Body of pancreas (tissue), 4 donors: ENCODE results near the gene CMSS1. TPM values are rescaled to one million over a fixed set of nuclear protein-coding genes. Genes with fewer than 3 reads are reported as not detected.
"Not testable (repeated sequence)": the region's sequence is repeated elsewhere in the genome, so short reads cannot be mapped to it uniquely, and the experiment has no call there.

Experiments used
- ATAC-seq: fragments of 150-250 bp; one replicate; pipeline ENCODE4 v1.9.1; 2016
- DNase-seq, 4 donors: peaks; one replicate each; pipeline ENCODE4 v3.0.0-alpha.2; 2019
- H3K27ac ChIP-seq, 4 donors: fragments of 200-600 bp; sonication (generic); 1 replicate in 3 of 4; 2 replicates in 1 of 4; pipeline versions ENCODE4 v1.5.1 to v1.6.1; 2016 to 2019; ENCODE audit warnings: mild to moderate bottlenecking in 1 of 4, mixed read lengths in 1 of 4, moderate library complexity in 1 of 4
- H3K27me3 ChIP-seq, 2 donors: fragments of 200-600 bp; sonication (generic); one replicate each; pipeline ENCODE4 v1.6.0; 2016; ENCODE audit warnings: mild to moderate bottlenecking in 1 of 2
- H3K36me3 ChIP-seq, 2 donors: fragments of 200-600 bp; sonication (generic); replicated peaks in 1 of 2; 2 replicates each; pipeline ENCODE4 v1.5.1; 2016; ENCODE audit warnings: low read depth in 2 of 2; ENCODE audit not compliant: insufficient read depth in 1 of 2
- H3K4me1 ChIP-seq: fragments of 200-600 bp; sonication (generic); one replicate; pipeline ENCODE4 v1.6.0; 2016
- H3K4me3 ChIP-seq, 2 donors: fragments of 200-600 bp; sonication (generic); 1 replicate in 1 of 2; 2 replicates in 1 of 2; pipeline ENCODE4 v1.5.1; 2016 to 2019
- H3K9me3 ChIP-seq, 3 donors: fragments of 200-600 bp; sonication (generic); 1 replicate in 2 of 3; 2 replicates in 1 of 3; pipeline ENCODE4 v1.5.1; 2016
- CTCF ChIP-seq, 7 experiments: fragments of 450-650 bp in 4 of 7; fragments of 200-600 bp in 3 of 7; sonication (generic) in 3 of 7; IDR thresholded peaks; one replicate each; pipeline ENCODE4 v1.5.1; 2016 to 2019; ENCODE audit warnings: antibody characterized with exemption in 7 of 7
- POLR2A ChIP-seq, 3 donors: fragments of 450-650 bp; IDR thresholded peaks; one replicate each; pipeline ENCODE4 v1.6.1; 2016; ENCODE audit warnings: antibody characterized with exemption in 3 of 3, mild to moderate bottlenecking in 2 of 3
- WGBS, 2 donors: methylation state at CpG; one replicate each; pipeline ENCODE4 v1.1.5; 2017; 5-methylcytosine and 5-hydroxymethylcytosine counted together
- intact Hi-C: fragments of 100-400 bp; cut with DNase I; formaldehyde crosslinking; loops from one replicate; pipeline ENCODE4 v1.15.1; 2023
- total RNA-seq, 2 donors: library from RNA; depleted of rRNA; stranded (reverse); fragments of >200 nt; gene quantifications; one replicate each; pipeline ENCODE4 v1.1.0, GENCODE V29; 2016

CMSS1 gene
- total RNA-seq, 2 donors from 2014 or later: 3.9 to 21.4 TPM

- H3K4me1 ChIP-seq: no peaks in the 10 kb centered on the region
- H3K36me3 ChIP-seq: no peaks in the 10 kb centered on the region
- intact Hi-C loops: no loop called here
- no peak overlapping the region for H3K4me3 ChIP-seq
- 92 to 94% methylated on average over 21 to 26 of the region's 26 CpGs for WGBS, 2 donors
- ATAC-seq: no peak
- TF ChIP-seq POLR2A (IDR thresholded peaks at IDR 0.05) (no peak), CTCF (IDR thresholded peaks at IDR 0.05) (no peak)
- peaks cover 0 to 4% (median under 1%) of the 10 kb centered on the region in 3 donors for H3K9me3 ChIP-seq
- H3K27ac ChIP-seq: no peak overlapping the region
- H3K27me3 ChIP-seq: no peaks in the 10 kb centered on the region
- no peak for DNase-seq
Measured at GRCh38 chr3:100225193-100225592, 407.5 kb downstream of the CMSS1 start.

- 79 to 85% methylated on average over 8 of the region's 8 CpGs for WGBS, 2 donors
- Histone ChIP-seq H3K27ac (no peak overlapping the region), H3K27me3 (no peaks in the 10 kb centered on the region), H3K4me3 (no peak overlapping the region), H3K4me1 (no peaks in the 10 kb centered on the region), H3K9me3 (peaks cover 0 to 4% (median 0%) of the 10 kb centered on the region in 3 donors), H3K36me3 (no peaks in the 10 kb centered on the region)
- TF ChIP-seq CTCF (IDR thresholded peaks at IDR 0.05): no peak
- no peak for TF ChIP-seq POLR2A (IDR thresholded peaks at IDR 0.05)
- DNase-seq (no peak), ATAC-seq (no peak)
- intact Hi-C loops: no loop called here
Measured at GRCh38 chr3:100225883-100226282, 408.2 kb downstream of the CMSS1 start.

GRCh38 chr3:100226712-100227429 lies 409.2 kb downstream of the CMSS1 start:
- no peak overlapping the region for H3K4me3 ChIP-seq
- DNase-seq (no peak), ATAC-seq (no peak)
- TF ChIP-seq CTCF (IDR thresholded peaks at IDR 0.05): no peak
- no peak for TF ChIP-seq POLR2A (IDR thresholded peaks at IDR 0.05)
- no peaks in the 10 kb centered on the region for H3K9me3 ChIP-seq
- intact Hi-C loops: no loop called here
- 59 to 60% methylated on average over 6 of the region's 6 CpGs for WGBS, 2 donors
- H3K27ac ChIP-seq: no peak overlapping the region
- H3K27me3 ChIP-seq: no peaks in the 10 kb centered on the region
- H3K36me3 ChIP-seq: no peaks in the 10 kb centered on the region
- no peaks in the 10 kb centered on the region for H3K4me1 ChIP-seq

- no peak for DNase-seq
- H3K36me3 ChIP-seq: no peaks in the 10 kb centered on the region
- 84 to 85% methylated on average over 2 of the region's 2 CpGs for WGBS, 2 donors
- no peaks in the 10 kb centered on the region for H3K9me3 ChIP-seq
- intact Hi-C loops: no loop called here
- no peak for ATAC-seq
- H3K4me1 ChIP-seq: no peaks in the 10 kb centered on the region
- TF ChIP-seq POLR2A (IDR thresholded peaks at IDR 0.05): no peak
- TF ChIP-seq CTCF (IDR thresholded peaks at IDR 0.05): no peak
- no peak overlapping the region for H3K4me3 ChIP-seq
- no peaks in the 10 kb centered on the region for H3K27me3 ChIP-seq
- no peak overlapping the region for H3K27ac ChIP-seq
Measured at GRCh38 chr3:100227511-100227921, 409.9 kb downstream of the CMSS1 start.

GRCh38 chr3:100228247-100228646 lies 410.6 kb downstream of the CMSS1 start:
- DNase-seq (no peak), ATAC-seq (no peak)
- 64 to 66% methylated on average over 1 of the region's 1 CpG for WGBS, 2 donors
- Histone ChIP-seq H3K4me3 (no peak overlapping the region), H3K27me3 (no peaks in the 10 kb centered on the region), H3K27ac (no peak overlapping the region), H3K36me3 (no peaks in the 10 kb centered on the region), H3K4me1 (no peaks in the 10 kb centered on the region), H3K9me3 (no peaks in the 10 kb centered on the region)
- TF ChIP-seq POLR2A (IDR thresholded peaks at IDR 0.05) (no peak), CTCF (IDR thresholded peaks at IDR 0.05) (no peak)
- intact Hi-C loops: no loop called here

- WGBS, 2 donors: 73 to 81% methylated on average over 3 of the region's 3 CpGs
- H3K27me3 ChIP-seq, ATAC-seq, H3K27ac ChIP-seq, H3K9me3 ChIP-seq, H3K36me3 ChIP-seq, H3K4me1 ChIP-seq, H3K4me3 ChIP-seq, intact Hi-C loops, DNase-seq: not testable (repeated sequence)
Measured at GRCh38 chr3:100229188-100229587, 411.5 kb downstream of the CMSS1 start.
